Thymus (tissue), 11 donors: Measurements from ENCODE around the gene LPAR3. TPM values are rescaled to one million over a fixed set of nuclear protein-coding genes. Genes with fewer than 3 reads are reported as not detected.

Source experiments
- DNase-seq, 9 donors: peaks; one replicate each; pipeline ENCODE4 v3.0.0-alpha.2; 2013; ENCODE audit warnings: low spot score in 9 of 9, low read depth in 6 of 9, missing footprints in 1 of 9
- H3K27ac ChIP-seq, 2 donors: one replicate each; pipeline ENCODE4 v1.5.1; 2013; ENCODE audit warnings: control low read depth in 1 of 2, low read depth in 1 of 2, low read length in 1 of 2, mild to moderate bottlenecking in 1 of 2, moderate library complexity in 1 of 2
- H3K27me3 ChIP-seq, 2 donors: one replicate each; pipeline ENCODE4 v1.5.1; 2013; ENCODE audit warnings: low read length in 1 of 2; ENCODE audit not compliant: control insufficient read depth in 2 of 2, insufficient read depth in 1 of 2
- H3K36me3 ChIP-seq, 2 donors: one replicate each; pipeline ENCODE4 v1.5.1; 2013; ENCODE audit warnings: low read length in 1 of 2, mild to moderate bottlenecking in 1 of 2, moderate library complexity in 1 of 2; ENCODE audit not compliant: control insufficient read depth in 2 of 2, insufficient read depth in 2 of 2
- H3K4me1 ChIP-seq, 2 donors: one replicate each; pipeline ENCODE4 v1.5.1; 2013; ENCODE audit warnings: low read length in 2 of 2; ENCODE audit not compliant: control insufficient read depth in 2 of 2, insufficient read depth in 2 of 2
- H3K4me3 ChIP-seq, 2 donors: one replicate each; pipeline ENCODE4 v1.5.1; 2013; ENCODE audit warnings: low read length in 2 of 2, control low read depth in 1 of 2, mild to moderate bottlenecking in 1 of 2
- H3K9me3 ChIP-seq, 2 donors: one replicate each; pipeline ENCODE4 v1.5.1; 2013; ENCODE audit warnings: low read length in 1 of 2, mild to moderate bottlenecking in 1 of 2; ENCODE audit not compliant: control insufficient read depth in 2 of 2, insufficient read depth in 1 of 2
- WGBS: extraction: QIAGEN DNeasy Blood & Tissue Kit; methylation state at CpG from one replicate; pipeline ENCODE4 v1.1.7; 2013; 5-methylcytosine and 5-hydroxymethylcytosine counted together
- polyA plus RNA-seq: library from polyadenylated mRNA; stranded (reverse); fragments of 200-250 nt; gene quantifications from one replicate; pipeline ENCODE4 v1.2.3, GENCODE V29; 2013
- total RNA-seq: library from RNA; stranded (reverse); fragments of 120-200 nt; gene quantifications from one replicate; pipeline ENCODE4 v1.2.4, GENCODE V29; 2013
- donor health status: healthy.

The LPAR3 gene
- total and polyA plus RNA-seq, 2 donors, result 1.1 to 2.2 TPM

DNA sequence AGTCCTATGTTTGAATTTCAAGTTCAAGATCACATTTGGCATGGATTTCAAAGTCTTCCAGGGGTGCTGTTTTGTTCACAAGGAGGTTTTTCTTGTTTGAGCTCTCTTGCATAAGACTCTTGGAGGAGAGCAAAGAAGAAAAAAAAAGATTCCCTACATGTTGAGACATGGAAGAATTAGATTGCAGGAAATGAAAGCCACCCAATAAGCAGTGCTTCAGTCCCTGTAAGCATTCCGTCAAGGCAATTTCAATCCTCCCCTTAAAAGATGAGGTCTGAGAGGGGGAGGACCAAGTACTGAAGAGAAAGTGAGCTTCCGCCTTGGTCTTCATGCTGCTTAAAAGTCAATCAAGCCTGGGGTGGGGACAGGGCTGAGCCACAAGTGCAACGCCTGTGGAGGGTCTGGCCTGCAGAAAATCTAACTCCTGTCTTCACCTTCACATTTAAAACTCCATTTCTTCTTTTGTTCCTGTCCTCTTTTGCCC is 50.2 kb downstream of the LPAR3 start:
- peaks cover 0 to 7% of the 10 kb centered on the region in 2 donors for H3K4me1 ChIP-seq
- 89% methylated on average over 3 of the region's 3 CpGs for WGBS
- H3K27ac ChIP-seq, result peak overlapping the region in 1 of 2 donors; percentile 33

DNA sequence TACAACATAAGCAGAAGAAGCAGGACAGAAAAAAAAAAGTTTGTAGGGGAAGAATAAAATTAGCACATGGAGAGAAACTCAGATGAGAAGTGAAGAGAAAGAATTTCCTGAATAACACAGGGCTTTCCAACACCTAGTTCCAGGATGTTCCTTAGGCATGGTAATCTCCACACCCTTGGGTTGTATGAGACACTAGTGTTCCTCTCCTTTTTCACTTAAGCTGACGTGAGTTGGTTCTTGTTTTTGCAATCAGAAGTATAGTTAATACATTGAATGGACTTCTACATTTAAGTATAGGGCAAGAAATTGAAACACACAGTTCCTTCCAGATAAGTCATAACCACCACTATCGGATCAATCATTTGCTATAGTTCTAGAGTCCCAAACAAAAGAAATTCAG is 51.0 kb downstream of the LPAR3 start:
- no peaks in the 10 kb centered on the region for H3K27me3 ChIP-seq
- no peak overlapping the region for H3K27ac ChIP-seq
- H3K4me3 ChIP-seq, result no peak overlapping the region
- WGBS, result 97% methylated on average over 2 of the region's 2 CpGs
- no peaks in the 10 kb centered on the region for H3K9me3 ChIP-seq
- no peaks in the 10 kb centered on the region for H3K4me1 ChIP-seq
- no peak for DNase-seq
- H3K36me3 ChIP-seq, result no peaks in the 10 kb centered on the region

More for the DNA sequence above, 50.2 kb downstream of the LPAR3 start:
- H3K9me3 ChIP-seq, result no peaks in the 10 kb centered on the region
- H3K4me3 ChIP-seq, result no peak overlapping the region
- H3K36me3 ChIP-seq, result no peaks in the 10 kb centered on the region
- DNase-seq, result peak in 2 of 9 donors; percentile 5 to 22
- no peaks in the 10 kb centered on the region for H3K27me3 ChIP-seq

DNA sequence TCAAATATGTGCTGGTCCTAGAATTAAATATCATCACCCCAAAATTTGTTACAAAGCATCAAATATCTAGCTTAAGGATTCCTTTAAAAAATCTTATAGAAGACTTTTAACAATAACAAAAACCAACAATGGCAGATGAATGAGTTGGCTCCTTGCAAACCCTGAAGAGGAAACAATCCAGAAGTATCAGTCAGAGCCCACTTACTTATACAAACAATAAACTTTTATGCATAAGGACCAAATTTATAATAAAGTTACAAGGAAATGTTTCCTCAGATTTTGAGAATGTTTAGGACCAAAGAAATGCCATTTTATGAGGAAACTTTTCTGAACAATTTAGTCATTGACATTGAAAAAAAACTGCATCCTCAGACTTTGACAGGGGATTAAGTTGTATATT is 52.7 kb downstream of the LPAR3 start:
- Histone ChIP-seq H3K4me1 (no peaks in the 10 kb centered on the region), H3K36me3 (no peaks in the 10 kb centered on the region), H3K9me3 (no peaks in the 10 kb centered on the region), H3K27ac (no peak overlapping the region), H3K4me3 (no peak overlapping the region), H3K27me3 (no peaks in the 10 kb centered on the region)
- DNase-seq, result no peak

DNA sequence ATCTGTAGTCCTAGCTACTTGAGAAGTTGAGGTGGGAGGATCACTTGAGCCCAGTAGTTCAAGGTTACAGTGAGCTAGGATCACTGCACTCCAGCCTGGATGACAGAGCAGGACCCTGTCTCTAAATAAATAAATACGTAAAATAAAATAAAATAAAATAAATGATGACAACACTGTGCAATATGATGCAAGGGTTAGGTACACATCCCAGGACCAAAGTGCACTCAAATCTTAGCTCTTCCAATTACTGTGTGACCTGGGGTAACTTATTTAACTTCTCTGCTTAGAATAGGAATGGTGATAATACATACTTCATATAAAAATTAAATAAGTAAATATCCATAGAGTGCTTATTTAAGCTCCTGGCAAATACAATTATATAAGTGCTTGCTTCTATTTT is 53.5 kb downstream of the LPAR3 start:
- Histone ChIP-seq H3K27ac (no peak overlapping the region), H3K4me3 (no peak overlapping the region), H3K4me1 (no peaks in the 10 kb centered on the region), H3K27me3 (no peaks in the 10 kb centered on the region), H3K36me3 (no peaks in the 10 kb centered on the region), H3K9me3 (no peaks in the 10 kb centered on the region)
- no peak for DNase-seq
- 95% methylated on average over 1 of the region's 1 CpG for WGBS

DNA sequence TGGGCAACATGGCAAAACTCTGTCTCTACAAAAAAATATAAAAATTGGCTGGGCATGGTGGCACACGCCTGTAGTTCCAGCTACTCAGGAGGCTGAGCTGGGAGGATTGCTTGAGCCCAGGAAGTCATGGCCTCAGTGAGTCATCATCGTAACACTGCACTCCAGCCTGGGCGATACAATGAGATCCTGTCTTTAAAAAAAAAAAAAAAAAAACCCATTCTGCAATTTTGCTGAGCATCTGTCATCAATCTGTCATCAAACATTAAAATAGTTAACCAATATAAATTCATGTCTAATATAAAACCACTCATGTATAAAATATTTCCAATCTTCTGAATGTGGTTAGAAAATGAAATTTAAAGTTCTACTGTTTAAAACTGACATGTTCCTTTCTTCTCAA is 56.9 kb downstream of the LPAR3 start:
- no peaks in the 10 kb centered on the region for H3K36me3 ChIP-seq
- H3K4me3 ChIP-seq, result no peak overlapping the region
- DNase-seq, result no peak
- no peaks in the 10 kb centered on the region for H3K9me3 ChIP-seq
- H3K27me3 ChIP-seq, result no peaks in the 10 kb centered on the region
- WGBS, result 95% methylated on average over 3 of the region's 3 CpGs
- no peaks in the 10 kb centered on the region for H3K4me1 ChIP-seq
- no peak overlapping the region for H3K27ac ChIP-seq

DNA sequence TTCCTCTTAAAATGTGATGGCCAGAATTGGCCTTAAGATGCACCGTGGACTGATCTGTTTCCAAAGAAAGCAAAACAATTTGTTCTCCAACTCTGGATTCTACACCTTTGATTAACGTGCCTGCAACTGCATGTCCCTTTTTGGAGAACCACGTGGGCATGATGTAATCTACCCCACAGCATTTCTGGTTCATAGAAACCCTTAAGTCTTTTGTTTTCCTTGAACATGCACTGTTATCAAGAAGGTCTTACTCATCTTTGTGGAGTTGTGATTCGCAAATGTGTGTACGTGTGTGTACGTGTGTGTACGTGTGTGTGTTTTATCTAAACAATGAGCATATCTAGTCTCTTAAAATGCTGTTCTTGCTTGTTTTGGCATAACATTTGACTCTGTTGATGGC is 57.8 kb downstream of the LPAR3 start:
- Histone ChIP-seq H3K9me3 (no peaks in the 10 kb centered on the region), H3K4me3 (no peak overlapping the region), H3K27me3 (no peaks in the 10 kb centered on the region), H3K27ac (no peak overlapping the region), H3K4me1 (no peaks in the 10 kb centered on the region), H3K36me3 (no peaks in the 10 kb centered on the region)
- no peak for DNase-seq
- 92% methylated on average over 7 of the region's 7 CpGs for WGBS

DNA sequence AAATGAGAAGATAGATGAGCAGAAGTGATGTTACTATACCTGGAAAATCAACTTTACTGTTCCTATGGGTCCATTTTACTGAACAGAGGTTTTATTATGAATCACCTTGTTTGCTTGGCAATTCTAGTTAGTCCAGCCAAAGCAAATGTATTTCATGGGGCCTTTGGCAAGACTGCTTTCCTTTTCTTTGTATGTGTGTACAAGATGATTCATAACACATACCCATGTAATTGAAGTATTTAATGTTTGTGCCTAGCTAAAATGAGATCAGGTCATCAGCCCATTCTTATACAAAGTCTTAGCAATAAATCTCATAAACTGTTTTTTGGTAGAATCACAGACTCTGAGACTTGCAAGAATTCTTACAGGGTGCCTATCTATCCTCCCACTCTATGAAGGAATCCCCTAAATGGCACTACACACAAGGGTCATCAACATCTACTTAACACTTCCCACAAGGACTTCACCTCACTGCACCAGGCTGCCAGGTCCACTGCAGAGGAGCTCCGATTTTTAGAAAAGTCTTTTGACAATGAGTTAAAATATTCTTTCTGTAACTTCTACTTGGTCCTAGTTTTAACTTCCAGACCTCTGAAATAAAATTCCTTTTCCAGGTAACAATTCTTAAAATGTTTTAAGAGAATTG is 58.5 kb downstream of the LPAR3 start:
- H3K9me3 ChIP-seq, result no peaks in the 10 kb centered on the region
- 97% methylated on average over 1 of the region's 1 CpG for WGBS
- H3K36me3 ChIP-seq, result no peaks in the 10 kb centered on the region
- peak overlapping the region in 1 of 2 donors; percentile 5 for H3K27ac ChIP-seq
- H3K27me3 ChIP-seq, result no peaks in the 10 kb centered on the region
- no peaks in the 10 kb centered on the region for H3K4me1 ChIP-seq
- DNase-seq, result no peak
- no peak overlapping the region for H3K4me3 ChIP-seq

DNA sequence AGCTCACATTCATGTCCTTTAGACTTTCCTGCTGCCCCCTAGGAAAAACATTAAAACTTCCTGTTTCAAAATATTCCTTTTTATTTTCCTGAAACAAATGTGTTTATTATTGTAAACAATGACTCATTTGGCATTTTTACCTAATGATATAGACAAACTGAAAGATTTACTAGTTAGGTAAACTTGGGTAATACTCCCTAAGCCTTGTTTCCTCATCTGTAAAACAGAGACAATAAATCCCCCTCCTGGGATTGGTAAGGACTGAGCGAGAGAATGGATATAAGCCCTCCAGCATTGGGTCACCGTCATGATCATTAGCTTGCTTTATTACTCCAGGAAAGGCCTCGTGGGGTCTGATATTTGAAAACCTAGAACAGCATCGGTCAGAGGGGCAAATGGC is 59.8 kb downstream of the LPAR3 start:
- no peak for DNase-seq
- no peak overlapping the region for H3K4me3 ChIP-seq
- no peaks in the 10 kb centered on the region for H3K4me1 ChIP-seq
- H3K9me3 ChIP-seq, result no peaks in the 10 kb centered on the region
- 98% methylated on average over 4 of the region's 4 CpGs for WGBS
- no peak overlapping the region for H3K27ac ChIP-seq
- no peaks in the 10 kb centered on the region for H3K36me3 ChIP-seq
- no peaks in the 10 kb centered on the region for H3K27me3 ChIP-seq

DNA sequence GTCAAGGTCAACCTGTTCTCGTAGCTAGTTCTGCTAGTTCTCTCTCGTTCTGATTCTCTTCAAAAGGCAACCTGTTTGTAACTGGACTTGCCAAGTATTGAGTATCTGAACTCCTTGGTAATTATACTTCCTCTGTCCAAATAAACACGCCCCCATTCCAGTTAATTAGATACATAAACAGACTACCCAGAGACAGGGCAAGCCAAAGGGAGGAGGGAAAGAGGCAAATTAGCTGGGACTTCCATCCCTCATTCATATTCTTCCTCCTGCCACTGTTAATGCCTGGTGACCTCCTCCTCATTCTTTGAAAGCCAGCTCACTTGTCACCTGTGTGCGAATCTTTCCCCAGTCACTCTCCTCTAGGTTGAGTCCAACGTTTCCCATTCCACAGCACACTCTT is 62.9 kb downstream of the LPAR3 start:
- no peaks in the 10 kb centered on the region for H3K36me3 ChIP-seq
- no peaks in the 10 kb centered on the region for H3K9me3 ChIP-seq
- H3K4me3 ChIP-seq, result no peak overlapping the region
- no peak for DNase-seq
- H3K27me3 ChIP-seq, result no peaks in the 10 kb centered on the region
- 95% methylated on average over 5 of the region's 5 CpGs for WGBS
- no peaks in the 10 kb centered on the region for H3K4me1 ChIP-seq
- H3K27ac ChIP-seq, result no peak overlapping the region
